BLaER1 treated with 17β-estradiol and CSF1 and Interleukin-3, amounts not matched to agents 10 nM and 100 nM (cell line): ENCODE results near the gene RCC2.

Source experiments
- H3K27ac ChIP-seq, 11 experiments: shearing (Covaris generic); formaldehyde crosslinking; 2 replicates each; pipeline ENCODE4 v1.8.1; 2022
- H3K27me3 ChIP-seq, 11 experiments: shearing (Covaris generic); formaldehyde crosslinking; 2 replicates each; pipeline ENCODE4 v1.8.1; 2022
- H3K36me3 ChIP-seq, 11 experiments: shearing (Covaris generic); formaldehyde crosslinking; 2 replicates each; pipeline ENCODE4 v1.8.1; 2022
- H3K4me1 ChIP-seq, 10 experiments: shearing (Covaris generic); formaldehyde crosslinking; 2 replicates each; pipeline ENCODE4 v1.8.1; 2022
- H3K4me2 ChIP-seq, 11 experiments: shearing (Covaris generic); formaldehyde crosslinking; 2 replicates each; pipeline ENCODE4 v1.8.1; 2022
- H3K4me3 ChIP-seq, 10 experiments: shearing (Covaris generic); formaldehyde crosslinking; 2 replicates each; pipeline ENCODE4 v1.8.1; 2022
- H3K9ac ChIP-seq, 11 experiments: shearing (Covaris generic); formaldehyde crosslinking; 2 replicates each; pipeline ENCODE4 v1.8.1; 2022
- H3K9me3 ChIP-seq, 11 experiments: shearing (Covaris generic); formaldehyde crosslinking; replicated peaks in 1 of 11; 2 replicates each; pipeline ENCODE4 v1.8.1; 2022
- H4K20me1 ChIP-seq, 11 experiments: shearing (Covaris generic); formaldehyde crosslinking; 2 replicates each; pipeline ENCODE4 v1.8.1; 2022
- Cebpa-rat ChIP-seq, 11 experiments: shearing (Covaris generic); IDR thresholded peaks; 2 replicates each; pipeline ENCODE4 v1.8.1; 2022

RCC2 gene

DNA sequence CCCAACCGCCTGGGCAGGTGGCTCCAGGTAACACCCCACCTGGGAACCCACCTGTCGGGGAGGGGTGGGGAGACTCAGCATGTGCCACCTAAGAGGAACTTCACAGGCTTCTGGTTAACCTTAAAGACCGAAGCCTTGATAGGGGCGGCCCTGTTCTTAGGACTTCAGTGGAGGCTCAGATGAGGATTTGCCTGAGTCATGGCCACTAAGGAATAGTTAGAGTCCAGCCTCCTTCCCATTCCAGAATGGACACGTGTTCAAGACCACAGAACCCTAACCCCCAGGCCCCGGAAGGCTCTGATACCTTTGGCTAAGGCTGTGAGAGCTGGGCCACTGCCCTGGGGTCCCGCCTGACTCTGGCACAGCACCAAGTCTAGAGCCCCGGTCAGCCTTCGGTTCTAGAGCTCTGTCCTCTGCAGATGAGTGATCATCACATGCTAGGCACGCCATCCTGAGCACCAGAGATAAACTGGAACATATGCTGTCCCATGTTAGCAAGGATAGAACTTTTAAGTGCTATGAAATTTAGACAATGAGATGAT lies 47.2 kb downstream of the RCC2 start:
- Histone ChIP-seq H3K4me3 (no peak overlapping the region), H3K27me3 (no peaks in the 10 kb centered on the region), H3K27ac (no peak overlapping the region), H3K36me3 (no peaks in the 10 kb centered on the region), H3K9ac (no peak overlapping the region), H3K4me2 (no peak overlapping the region), H3K4me1 (peaks cover 0 to 16% (median 3%) of the 10 kb centered on the region in 10 experiments; a peak in 9 of 20 replicates), H4K20me1 (no peaks in the 10 kb centered on the region; a peak in 1 of 22 replicates), H3K9me3 (no peaks in the 10 kb centered on the region)
- TF ChIP-seq Cebpa-rat (IDR thresholded peaks at IDR 0.05), result no peak

DNA sequence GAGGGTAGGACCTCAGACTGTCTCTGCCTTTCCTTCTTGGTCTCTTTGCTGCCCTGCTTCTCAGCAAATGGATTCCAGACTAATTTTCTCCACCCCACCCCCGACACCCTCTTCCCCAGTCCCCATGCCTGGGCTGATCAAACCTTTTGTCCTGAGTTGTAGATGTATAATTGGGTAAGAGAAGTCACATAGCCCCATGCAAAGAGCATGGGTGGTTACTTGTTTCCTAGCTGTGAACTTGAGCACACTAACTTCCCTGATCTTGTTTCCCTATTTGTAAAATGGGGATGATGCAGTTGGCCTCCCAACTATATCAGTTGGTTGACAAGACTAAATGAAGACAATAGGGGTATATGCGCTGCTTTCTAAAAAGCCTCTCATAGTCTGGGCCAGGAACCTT lies 58.3 kb downstream of the RCC2 start:
- Histone ChIP-seq H3K36me3 (no peaks in the 10 kb centered on the region), H3K9me3 (no peaks in the 10 kb centered on the region), H3K4me1 (no peaks in the 10 kb centered on the region), H3K9ac (no peak overlapping the region), H3K4me3 (no peak overlapping the region), H3K27ac (no peak overlapping the region), H3K27me3 (no peaks in the 10 kb centered on the region), H4K20me1 (no peaks in the 10 kb centered on the region), H3K4me2 (no peak overlapping the region)
- TF ChIP-seq Cebpa-rat (IDR thresholded peaks at IDR 0.05), result no peak

- Histone ChIP-seq H3K27ac (no peak overlapping the region), H3K9ac (no peak overlapping the region), H3K9me3 (no peaks in the 10 kb centered on the region), H3K4me3 (no peak overlapping the region), H3K4me2 (no peak overlapping the region), H3K27me3 (no peaks in the 10 kb centered on the region), H4K20me1 (no peaks in the 10 kb centered on the region), H3K4me1 (no peaks in the 10 kb centered on the region), H3K36me3 (no peaks in the 10 kb centered on the region)
- TF ChIP-seq Cebpa-rat (IDR thresholded peaks at IDR 0.05), result no peak
These were observed 62.0 kb downstream of the RCC2 start for GRCh38 chr1:17377325-17377953.

- no peak overlapping the region for H3K9ac ChIP-seq
- H4K20me1 ChIP-seq, result no peaks in the 10 kb centered on the region
- H3K4me3 ChIP-seq, result no peak overlapping the region
- H3K4me1 ChIP-seq, result peaks cover 0 to 6% (median 2%) of the 10 kb centered on the region in 10 experiments; a peak in 8 of 20 replicates
- no peaks in the 10 kb centered on the region for H3K9me3 ChIP-seq
- no peaks in the 10 kb centered on the region for H3K36me3 ChIP-seq
- no peaks in the 10 kb centered on the region for H3K27me3 ChIP-seq
- no peak overlapping the region for H3K27ac ChIP-seq
- no peak overlapping the region for H3K4me2 ChIP-seq
- TF ChIP-seq Cebpa-rat (IDR thresholded peaks at IDR 0.05), result no peak
These were observed 63.8 kb downstream of the RCC2 start for GRCh38 chr1:17375651-17376050.

DNA sequence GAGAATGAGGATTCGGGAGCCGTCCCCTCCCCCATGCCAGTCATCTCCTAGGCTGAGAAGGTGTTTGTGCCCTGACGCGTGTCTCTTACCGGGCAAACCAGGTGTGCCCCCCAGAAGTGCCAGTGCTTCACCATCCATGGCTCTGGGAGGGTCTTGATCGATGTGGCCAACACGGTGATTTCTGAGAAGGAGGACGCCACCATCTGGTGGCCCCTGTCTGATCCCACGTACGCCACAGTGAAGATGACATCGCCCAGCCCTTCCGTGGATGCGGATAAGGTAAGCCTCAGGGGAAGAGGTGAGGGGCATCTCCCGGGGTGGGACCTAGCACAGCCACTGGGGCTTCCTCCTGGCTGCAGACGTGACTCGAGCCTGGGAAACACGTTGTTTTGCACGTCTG lies 66.5 kb downstream of the RCC2 start:
- no peak overlapping the region for H3K9ac ChIP-seq
- no peaks in the 10 kb centered on the region for H3K27me3 ChIP-seq
- no peak overlapping the region for H3K27ac ChIP-seq
- H3K4me1 ChIP-seq, result peaks cover 0 to 22% (median 15%) of the 10 kb centered on the region in 10 experiments; a peak in 12 of 20 replicates
- no peaks in the 10 kb centered on the region for H3K9me3 ChIP-seq
- no peak for TF ChIP-seq Cebpa-rat (IDR thresholded peaks at IDR 0.05)
- no peaks in the 10 kb centered on the region for H4K20me1 ChIP-seq
- H3K4me2 ChIP-seq, result no peak overlapping the region
- no peak overlapping the region for H3K4me3 ChIP-seq
- H3K36me3 ChIP-seq, result no peaks in the 10 kb centered on the region

- H3K4me3 ChIP-seq, result no peak within 1 kb of the TSS
- H4K20me1 ChIP-seq, result no peaks in the 10 kb centered on the region
- TF ChIP-seq Cebpa-rat (IDR thresholded peaks at IDR 0.05), result no peak
- H3K4me1 ChIP-seq, result peaks cover 0 to 22% (median 15%) of the 10 kb centered on the region in 10 experiments; a peak in 12 of 20 replicates
- H3K27ac ChIP-seq, result no peak within 1 kb of the TSS
- peak within 1 kb of the TSS in 3 of 11 experiments; percentile 5 to 50 (median 34); a peak in 5 of 22 replicates for H3K4me2 ChIP-seq
- no peaks in the 10 kb centered on the region for H3K36me3 ChIP-seq
- no peak within 1 kb of the TSS for H3K9ac ChIP-seq
- no peaks in the 10 kb centered on the region for H3K9me3 ChIP-seq
- H3K27me3 ChIP-seq, result no peaks in the 10 kb centered on the region
These were observed 67.6 kb downstream of the RCC2 start, which contains the start of gene PADI6 for GRCh38 chr1:17371896-17372295. TSS of gene PADI6 (plus strand) at chr1:17372196. CDS start at chr1:17372246, 50 bp downstream.

DNA sequence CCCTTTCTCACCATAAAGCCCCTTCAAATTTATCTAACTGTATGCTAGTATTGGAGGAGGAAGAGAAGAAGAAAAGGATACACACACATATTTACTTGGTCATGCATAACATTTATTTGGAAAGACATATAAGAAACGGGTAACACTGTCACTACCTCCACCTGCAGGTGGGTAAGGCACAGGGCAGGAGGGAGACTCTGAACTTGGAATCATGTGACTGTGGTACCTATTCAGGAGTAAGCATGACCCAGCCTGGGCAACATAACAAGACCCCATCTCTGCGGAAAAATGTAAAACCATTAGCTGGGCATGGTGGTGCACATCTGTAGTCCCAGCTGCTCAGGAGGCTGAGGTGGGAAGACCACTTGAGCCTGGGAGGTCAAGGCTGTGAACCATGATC lies 68.9 kb downstream of the RCC2 start:
- Histone ChIP-seq H3K4me1 (peaks cover 4 to 27% (median 16%) of the 10 kb centered on the region in 10 experiments), H3K4me3 (no peak overlapping the region), H3K27me3 (no peaks in the 10 kb centered on the region), H3K36me3 (no peaks in the 10 kb centered on the region), H3K4me2 (peak overlapping the region in 3 of 11 experiments; percentile 5 to 50 (median 34); a peak in 6 of 22 replicates), H4K20me1 (no peaks in the 10 kb centered on the region), H3K27ac (no peak overlapping the region), H3K9me3 (no peaks in the 10 kb centered on the region), H3K9ac (no peak overlapping the region)
- no peak for TF ChIP-seq Cebpa-rat (IDR thresholded peaks at IDR 0.05)

DNA sequence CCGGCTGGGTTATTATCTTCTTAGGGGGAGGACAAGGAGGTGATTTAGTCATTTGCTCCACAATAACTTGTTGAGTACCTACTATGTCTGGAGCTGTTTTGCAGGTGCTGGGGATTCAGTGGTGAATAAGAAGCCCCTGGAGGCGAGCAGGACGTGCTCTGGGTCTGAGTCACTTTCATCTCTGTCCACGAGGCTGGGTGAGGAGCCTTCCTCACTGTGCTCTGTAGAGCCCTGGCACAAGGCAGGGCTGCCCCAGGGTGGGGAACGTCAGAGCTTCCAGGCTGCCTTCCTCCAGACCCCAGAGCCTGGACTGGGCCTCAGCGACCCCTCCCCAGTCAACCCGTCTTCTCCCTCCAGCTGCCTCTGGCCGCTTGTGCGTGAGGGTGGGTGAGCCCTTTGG lies 70.0 kb downstream of the RCC2 start:
- Histone ChIP-seq H3K4me3 (no peak overlapping the region), H3K4me1 (peaks cover 13 to 35% (median 25%) of the 10 kb centered on the region in 10 experiments), H3K36me3 (no peaks in the 10 kb centered on the region), H3K4me2 (peak overlapping the region in 8 of 11 experiments; percentile 2 to 62 (median 48); a peak in 13 of 22 replicates), H4K20me1 (no peaks in the 10 kb centered on the region), H3K27me3 (no peaks in the 10 kb centered on the region), H3K9ac (no peak overlapping the region), H3K27ac (no peak overlapping the region), H3K9me3 (peaks cover 0 to 5% (median 0%) of the 10 kb centered on the region in 11 experiments; a peak in 5 of 22 replicates)
- TF ChIP-seq Cebpa-rat (IDR thresholded peaks at IDR 0.05), result no peak

DNA sequence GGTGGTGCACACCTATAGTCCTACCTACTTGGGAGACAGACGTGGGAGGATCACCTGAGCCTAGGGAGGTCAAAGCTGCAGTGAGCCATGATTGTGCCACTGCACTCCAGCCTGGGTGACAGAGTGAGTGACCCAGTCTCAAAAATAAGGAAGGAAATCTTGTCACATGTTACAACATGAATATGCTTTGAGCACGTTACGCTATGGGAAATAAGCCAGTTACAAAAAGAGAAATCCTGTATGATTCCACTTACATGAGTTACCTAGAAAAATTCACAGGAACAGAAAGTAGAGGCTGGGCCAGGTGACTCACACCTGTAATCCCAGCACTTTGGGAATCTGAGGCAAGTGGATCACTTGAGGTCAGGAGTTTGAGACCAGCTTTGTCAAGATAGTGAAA lies 74.2 kb downstream of the RCC2 start:
- TF ChIP-seq Cebpa-rat (IDR thresholded peaks at IDR 0.05), result no peak
- Histone ChIP-seq H4K20me1 (no peaks in the 10 kb centered on the region), H3K9ac (no peak overlapping the region), H3K27me3 (no peaks in the 10 kb centered on the region), H3K4me2 (peak overlapping the region in 10 of 11 experiments; percentile 23 to 79 (median 52); a peak in 16 of 22 replicates), H3K36me3 (no peaks in the 10 kb centered on the region), H3K27ac (peak overlapping the region in 2 of 11 experiments; percentile 14 to 35; a peak in 3 of 22 replicates), H3K4me1 (peaks cover 13 to 27% (median 21%) of the 10 kb centered on the region in 10 experiments; a peak in 19 of 20 replicates), H3K9me3 (peaks cover 0 to 10% (median 0%) of the 10 kb centered on the region in 11 experiments; a peak in 5 of 22 replicates), H3K4me3 (no peak overlapping the region)
